Kidney (tissue), 14 donors: ENCODE data around the gene METTL27. TPM values are rescaled to one million over a fixed set of nuclear protein-coding genes. Genes with fewer than 3 reads are reported as not detected.

ENCODE experiments used
- DNase-seq, 5 donors: peaks; one replicate each; pipeline ENCODE4 v3.0.0-alpha.2; 2013 to 2020
- FAIRE-seq: peaks from 2 replicates; lab custom pipeline; 2012; peaks lifted over from hg19 to GRCh38; lab: Jason Lieb, UNC
- H3K27ac ChIP-seq, 2 donors: one replicate each; pipeline ENCODE4 v1.7.0; 2013; ENCODE audit warnings: low read depth in 2 of 2, low read length in 2 of 2, inconsistent platforms in 1 of 2
- H3K27me3 ChIP-seq: one replicate; pipeline ENCODE4 v1.7.1; 2013; ENCODE audit warnings: low read length, inconsistent platforms; ENCODE audit not compliant: control insufficient read depth, insufficient read depth
- H3K36me3 ChIP-seq, 3 donors: one replicate each; pipeline versions ENCODE4 v1.7.0 to v1.7.1; 2013; ENCODE audit warnings: low read length in 3 of 3, control low read depth in 1 of 3, inconsistent platforms in 1 of 3; ENCODE audit not compliant: insufficient read depth in 3 of 3, control insufficient read depth in 2 of 3
- H3K4me1 ChIP-seq, 3 donors: one replicate each; pipeline versions ENCODE4 v1.7.0 to v1.7.1; 2013; ENCODE audit warnings: low read length in 3 of 3, inconsistent platforms in 1 of 3, low read depth in 1 of 3; ENCODE audit not compliant: control insufficient read depth in 2 of 3, insufficient read depth in 2 of 3
- H3K4me3 ChIP-seq, 3 donors: one replicate each; pipeline versions ENCODE4 v1.7.0 to v1.8.1; 2013; ENCODE audit warnings: low read length in 3 of 3, control low read depth in 1 of 3, inconsistent platforms in 1 of 3
- H3K9ac ChIP-seq, 3 donors: one replicate each; pipeline versions ENCODE4 v1.7.0 to v1.7.1; 2013; ENCODE audit warnings: low read length in 3 of 3, control low read depth in 1 of 3, inconsistent platforms in 1 of 3
- H3K9me3 ChIP-seq, 3 donors: one replicate each; pipeline versions ENCODE4 v1.7.0 to v1.7.1; 2013; ENCODE audit warnings: low read length in 3 of 3, control low read depth in 1 of 3, inconsistent platforms in 1 of 3; ENCODE audit not compliant: control insufficient read depth in 2 of 3, insufficient read depth in 1 of 3
- CTCF ChIP-seq: IDR thresholded peaks from 3 replicates; pipeline ENCODE4 v1.5.1; 2012; ENCODE audit warnings: mild to moderate bottlenecking, moderate library complexity, borderline replicate concordance; ENCODE audit not compliant: insufficient read depth; ENCODE audit errors: extremely low read depth
- intact Hi-C: fragments of 100-400 bp; cut with DNase I; formaldehyde crosslinking; loops from one replicate; pipeline ENCODE4 v1.11.1; 2022
- polyA plus RNA-seq: library from polyadenylated mRNA; stranded (reverse); fragments of 350-450 nt; fragmentation: Illumina TruSeq; extraction: RNeasy Lipid Tissue Mini Kit (QIAGEN cat#74804); gene quantifications from one replicate; pipeline ENCODE4 v1.2.3, GENCODE V29; 2014; ENCODE audit warnings: low read depth, low replicate concordance; ENCODE audit not compliant: insufficient read depth
- total RNA-seq: library from RNA; stranded (reverse); fragmentation: NEBNext Ultra II Directional; extraction: Animal tissue kit (Norgen Biotek cat#: 25700); gene quantifications from one replicate; pipeline ENCODE4 v1.2.1, GENCODE V29; 2021
- donor health status: control.
- donor health status: control.
- donor health status: control.
- donor health status: control.
- donor health status: control.
- donor health status: DM: yes; HTN: yes; CAD: no.
- donor health status: Normal renal cell carcinoma (clear cell type).

The METTL27 gene
- total and polyA plus RNA-seq, 2 donors from 2014 or later = 12.9 to 19.3 TPM

- peaks cover 0 to 8% (median 7%) of the 10 kb centered on the region in 3 donors for H3K4me1 ChIP-seq
- no peaks in the 10 kb centered on the region for H3K9me3 ChIP-seq
- H3K27ac ChIP-seq = no peak overlapping the region
- H3K27me3 ChIP-seq = no peaks in the 10 kb centered on the region
- intact Hi-C loops = no loop called here
- FAIRE-seq = no peak
- H3K9ac ChIP-seq = no peak overlapping the region
- no peak for TF ChIP-seq CTCF
- DNase-seq = no peak
- H3K36me3 ChIP-seq = no peaks in the 10 kb centered on the region
- H3K4me3 ChIP-seq = no peak overlapping the region
Measured at GRCh38 chr7:73866446-73866767, 24.1 kb upstream of the METTL27 start.

- Histone ChIP-seq H3K9me3 (no peaks in the 10 kb centered on the region), H3K4me1 (peaks cover 0 to 8% (median 7%) of the 10 kb centered on the region in 3 donors), H3K27me3 (no peaks in the 10 kb centered on the region), H3K27ac (no peak overlapping the region), H3K9ac (no peak overlapping the region), H3K36me3 (no peaks in the 10 kb centered on the region), H3K4me3 (no peak overlapping the region)
- DNase-seq = peak in 4 of 5 donors; percentile 46 to 82 (median 66)
- peak; percentile 71 for TF ChIP-seq CTCF
- FAIRE-seq = no peak
- intact Hi-C loops = no loop called here
Measured at GRCh38 chr7:73865738-73866445, 23.6 kb upstream of the METTL27 start.

- FAIRE-seq (no peak), DNase-seq (peak in 1 of 5 donors; percentile 64)
- Histone ChIP-seq H3K4me1 (peaks cover 0 to 8% (median 5%) of the 10 kb centered on the region in 3 donors), H3K9ac (no peak overlapping the region), H3K36me3 (no peaks in the 10 kb centered on the region), H3K27ac (no peak overlapping the region), H3K4me3 (no peak overlapping the region), H3K27me3 (no peaks in the 10 kb centered on the region), H3K9me3 (no peaks in the 10 kb centered on the region)
- no peak for TF ChIP-seq CTCF
- intact Hi-C loops = no loop called here
Measured at GRCh38 chr7:73864981-73865711, 22.8 kb upstream of the METTL27 start.
